Stimulated activated CD8-positive, alpha-beta memory T cell treated with anti-CD3 and anti-CD28 coated beads, Interleukin-15, amount 100 ng/mL, for 24 hours (primary cell): ENCODE measurements around the gene CALCOCO1.
"Not testable (repeated sequence)": the region's sequence is repeated elsewhere in the genome, so short reads cannot be mapped to it uniquely, and the experiment has no call there.

Source experiments
- DNase-seq: peaks from one replicate; pipeline ENCODE4 v3.0.0-alpha.2; 2020; ENCODE audit warnings: low read depth

Gene CALCOCO1, protein sequence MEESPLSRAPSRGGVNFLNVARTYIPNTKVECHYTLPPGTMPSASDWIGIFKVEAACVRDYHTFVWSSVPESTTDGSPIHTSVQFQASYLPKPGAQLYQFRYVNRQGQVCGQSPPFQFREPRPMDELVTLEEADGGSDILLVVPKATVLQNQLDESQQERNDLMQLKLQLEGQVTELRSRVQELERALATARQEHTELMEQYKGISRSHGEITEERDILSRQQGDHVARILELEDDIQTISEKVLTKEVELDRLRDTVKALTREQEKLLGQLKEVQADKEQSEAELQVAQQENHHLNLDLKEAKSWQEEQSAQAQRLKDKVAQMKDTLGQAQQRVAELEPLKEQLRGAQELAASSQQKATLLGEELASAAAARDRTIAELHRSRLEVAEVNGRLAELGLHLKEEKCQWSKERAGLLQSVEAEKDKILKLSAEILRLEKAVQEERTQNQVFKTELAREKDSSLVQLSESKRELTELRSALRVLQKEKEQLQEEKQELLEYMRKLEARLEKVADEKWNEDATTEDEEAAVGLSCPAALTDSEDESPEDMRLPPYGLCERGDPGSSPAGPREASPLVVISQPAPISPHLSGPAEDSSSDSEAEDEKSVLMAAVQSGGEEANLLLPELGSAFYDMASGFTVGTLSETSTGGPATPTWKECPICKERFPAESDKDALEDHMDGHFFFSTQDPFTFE

DNA sequence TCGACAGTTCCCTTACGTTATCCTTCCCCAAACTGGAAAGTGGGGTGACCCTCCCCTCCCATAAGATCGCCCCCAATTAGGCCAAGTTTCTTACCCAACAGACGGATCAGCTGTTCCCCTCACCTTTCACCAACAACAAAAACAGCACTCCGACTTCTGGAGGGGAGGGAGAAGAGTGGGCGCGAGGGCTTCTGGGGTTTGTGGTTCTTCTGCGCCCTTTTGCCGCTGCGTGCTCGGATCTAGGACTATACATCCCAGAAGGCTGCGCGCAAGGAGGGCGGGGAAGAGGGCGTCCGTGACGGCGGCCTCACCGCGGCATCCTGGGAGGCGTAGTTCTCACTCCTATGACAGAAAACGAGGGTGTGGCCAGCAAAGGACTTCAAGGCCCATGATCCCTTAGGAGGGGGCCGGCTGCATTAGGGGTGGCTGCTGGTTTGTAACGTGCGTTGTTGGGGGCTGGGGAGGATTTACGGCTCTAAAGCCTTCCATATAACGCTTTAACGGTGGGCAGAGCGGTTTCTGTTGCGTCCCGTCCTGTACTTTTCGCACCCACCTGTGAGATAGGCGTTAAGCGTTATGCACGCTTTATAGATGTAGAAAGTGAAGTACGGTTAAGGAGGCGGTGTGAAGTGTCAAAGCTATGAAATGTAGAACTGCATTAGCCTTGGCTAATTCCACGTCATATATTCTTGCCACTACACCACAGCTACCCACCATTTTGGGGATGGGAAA is at the start of gene CALCOCO1:
Gene CALCOCO1, minus strand, starts transcription at position 143 of the 732 bp plus-strand sequence. CDS start 2,210 bp downstream, outside the sequence.
- DNase-seq, result peak; percentile 77

DNA sequence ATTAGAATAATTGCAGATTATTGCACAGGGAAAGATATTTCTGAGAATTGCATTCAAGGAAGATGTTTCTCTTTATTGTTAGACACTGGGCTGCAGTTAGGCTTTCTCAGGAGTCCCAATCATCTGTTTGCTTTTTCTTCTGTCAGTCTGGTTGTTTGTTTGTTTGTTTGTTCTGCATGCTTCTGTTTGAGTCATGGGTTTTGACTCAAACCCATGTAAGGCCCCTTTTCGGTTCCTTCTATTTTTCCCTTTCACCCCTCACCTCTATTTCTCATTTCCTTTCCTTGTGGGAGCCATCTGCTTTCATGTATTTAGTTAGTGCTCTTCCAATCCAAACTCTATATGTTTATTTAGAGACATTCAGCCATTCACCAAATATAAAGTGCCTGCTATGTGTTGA is 49.6 kb upstream of the CALCOCO1 start:
- no peak for DNase-seq

DNA sequence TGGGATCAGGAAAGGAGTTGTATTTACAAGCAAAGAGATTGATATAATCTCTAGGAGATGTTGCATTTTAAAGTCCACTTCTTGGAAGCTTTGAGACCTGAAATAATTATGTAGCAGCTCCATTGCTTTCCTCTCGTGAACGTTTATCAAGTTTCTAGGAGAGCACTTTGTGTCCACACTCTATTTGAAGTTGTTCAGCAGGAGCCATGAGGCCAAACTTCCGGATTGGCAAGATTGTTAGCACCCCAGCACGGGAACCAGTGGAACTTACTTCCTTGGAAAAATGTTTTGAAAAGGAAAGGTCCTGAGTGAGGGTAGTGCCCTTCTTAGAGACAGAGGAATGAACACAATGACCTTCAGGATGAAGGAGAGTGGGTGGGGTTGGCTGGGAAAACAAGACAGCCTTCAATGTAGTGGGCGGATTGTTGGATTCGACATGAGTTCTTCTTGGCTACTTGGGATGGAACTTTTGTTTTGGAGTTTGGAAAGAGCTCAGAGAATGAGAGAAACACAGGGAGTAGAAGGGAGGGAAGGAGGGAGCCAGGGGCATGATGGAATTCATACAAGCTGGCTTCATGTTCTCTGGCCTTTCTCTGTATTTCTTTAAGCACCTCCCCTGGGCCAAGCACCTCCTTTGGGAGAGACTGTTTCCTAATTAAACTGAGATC is 48.4 kb upstream of the CALCOCO1 start:
- no peak for DNase-seq

DNA sequence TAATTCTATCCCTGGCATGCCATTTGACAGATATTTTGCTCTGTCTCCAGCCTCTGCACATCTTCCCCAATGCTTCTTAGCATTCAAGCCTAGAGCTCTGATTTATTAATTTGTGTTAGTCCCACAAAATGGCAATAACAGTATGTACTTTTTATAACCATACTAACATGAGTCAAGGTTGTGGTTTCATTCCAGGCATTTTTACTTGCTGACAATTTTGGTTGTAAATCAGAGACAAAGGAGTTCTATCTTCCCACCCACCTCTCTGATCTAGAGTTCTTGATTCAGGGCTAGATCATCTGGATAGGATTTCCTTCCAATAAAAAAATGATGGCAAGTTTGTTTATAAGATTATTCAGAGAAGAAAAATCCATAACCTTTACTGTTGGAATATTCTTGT is 43.0 kb upstream of the CALCOCO1 start:
- DNase-seq, result no peak

DNA sequence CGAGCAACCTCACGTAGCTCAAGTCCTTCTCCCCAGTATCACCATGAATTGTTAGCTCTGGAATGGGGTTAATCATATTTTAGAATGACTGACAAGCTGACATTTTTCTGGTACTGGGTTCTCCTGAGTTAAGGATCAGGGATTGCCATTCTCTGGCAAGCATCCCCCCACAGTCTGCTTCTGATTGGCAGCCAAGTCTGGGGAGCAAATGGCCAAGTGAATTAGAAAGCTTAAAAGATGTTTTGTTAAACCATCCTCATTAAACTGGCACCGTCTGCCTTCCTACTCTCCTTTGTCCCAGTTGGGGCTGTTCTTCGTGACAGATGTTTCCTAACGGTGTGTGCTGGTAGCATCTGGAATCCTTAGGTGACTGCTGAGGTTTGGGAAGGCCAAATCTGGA is 41.7 kb upstream of the CALCOCO1 start:
- DNase-seq, result no peak

DNA sequence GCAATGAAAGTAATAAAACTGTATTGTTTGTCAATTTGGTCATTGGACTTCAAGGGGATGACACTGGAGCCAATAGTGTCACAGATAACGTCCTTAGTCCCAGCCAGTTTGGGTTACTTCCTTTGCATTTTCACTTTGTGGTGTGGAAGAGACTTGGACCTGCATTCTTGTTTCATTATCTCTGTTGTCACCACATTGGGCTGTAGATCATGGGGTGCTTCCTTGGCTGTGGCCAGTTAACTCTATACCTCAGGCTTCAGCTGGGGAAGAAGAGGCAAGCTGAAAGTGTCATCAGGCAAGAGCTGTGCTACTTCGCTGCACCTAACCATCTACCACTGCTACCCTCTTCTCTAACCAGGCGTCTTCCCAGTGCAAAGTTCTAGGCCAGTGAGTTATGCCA is 39.6 kb upstream of the CALCOCO1 start:
- no peak for DNase-seq

DNA sequence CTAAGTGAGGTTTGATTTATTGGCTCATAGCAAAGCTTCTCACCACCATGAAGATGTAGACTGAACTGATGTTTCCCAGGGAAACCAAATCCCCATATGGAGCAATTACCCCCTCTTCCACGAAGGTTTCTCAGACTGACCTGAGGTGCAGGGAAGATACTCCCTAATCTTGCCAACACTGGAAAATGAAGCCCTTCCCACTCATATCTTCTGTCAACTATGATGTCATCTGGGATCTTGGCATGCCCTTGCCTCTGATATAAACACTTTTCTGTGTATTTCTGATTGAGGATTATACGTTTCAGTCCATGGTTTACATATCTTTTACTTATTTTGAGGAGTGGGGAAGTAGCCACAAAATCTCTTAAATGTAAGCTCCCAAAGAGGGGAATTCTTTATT is 38.6 kb upstream of the CALCOCO1 start:
- no peak for DNase-seq

DNA sequence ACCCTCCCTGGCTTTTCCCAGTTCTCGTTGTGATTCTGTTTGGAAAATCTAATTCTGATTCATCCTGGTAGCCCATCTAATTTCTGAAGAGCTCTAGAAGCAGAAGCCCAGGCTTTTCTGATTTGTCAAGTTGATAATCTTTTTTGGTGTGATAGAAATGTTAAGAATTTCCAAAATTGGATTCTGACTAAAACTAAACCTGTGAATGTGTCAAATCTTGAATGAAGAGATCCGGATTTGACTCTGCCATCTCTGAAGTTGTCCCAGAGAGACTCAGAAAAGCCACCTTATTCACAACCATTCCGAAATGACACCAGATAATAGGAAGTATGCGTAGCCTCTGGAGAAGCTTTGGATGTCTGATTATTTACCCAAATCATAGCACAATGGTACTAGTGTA is 37.4 kb upstream of the CALCOCO1 start:
- DNase-seq, result no peak

DNA sequence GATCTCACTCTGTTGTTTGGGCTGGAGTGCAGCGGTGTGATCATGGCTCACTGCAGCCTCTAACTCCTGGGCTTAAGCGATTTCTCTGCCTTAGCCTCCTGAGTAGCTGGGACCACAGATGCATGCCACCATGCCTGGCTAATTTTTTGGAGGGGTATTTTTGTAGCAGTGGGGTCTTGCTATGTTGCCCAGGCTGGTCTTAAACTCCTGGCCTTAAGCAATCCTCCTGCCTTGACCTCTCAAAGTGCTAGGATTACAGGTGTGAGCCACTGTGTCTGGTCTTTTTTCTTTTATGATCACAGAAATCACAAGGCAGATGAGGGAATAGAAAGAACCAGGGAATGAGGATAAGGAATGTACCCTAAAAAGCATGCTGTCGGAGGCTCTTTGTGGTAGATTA is 35.5 kb upstream of the CALCOCO1 start:
- not testable (repeated sequence) for DNase-seq

DNA sequence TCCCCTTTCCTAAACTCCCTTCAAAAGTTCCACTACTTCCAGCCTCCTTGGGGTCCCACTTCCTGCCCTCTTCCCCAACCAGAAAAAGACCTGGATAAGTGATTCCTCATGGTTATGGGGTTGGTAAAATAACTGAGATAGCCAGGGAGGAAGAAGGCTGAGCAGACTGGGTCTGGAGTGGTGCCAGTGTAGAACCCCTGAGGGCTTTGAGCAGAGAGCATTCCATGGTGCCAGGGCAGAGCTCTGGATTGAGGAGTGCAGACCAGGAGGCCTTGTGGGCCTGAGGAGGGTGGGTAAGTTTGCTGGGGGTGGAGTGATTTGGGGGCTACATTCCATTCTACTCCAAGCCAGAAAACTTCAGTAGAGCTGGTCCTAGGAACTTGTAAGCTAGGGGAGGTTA is 34.1 kb upstream of the CALCOCO1 start:
- no peak for DNase-seq

DNA sequence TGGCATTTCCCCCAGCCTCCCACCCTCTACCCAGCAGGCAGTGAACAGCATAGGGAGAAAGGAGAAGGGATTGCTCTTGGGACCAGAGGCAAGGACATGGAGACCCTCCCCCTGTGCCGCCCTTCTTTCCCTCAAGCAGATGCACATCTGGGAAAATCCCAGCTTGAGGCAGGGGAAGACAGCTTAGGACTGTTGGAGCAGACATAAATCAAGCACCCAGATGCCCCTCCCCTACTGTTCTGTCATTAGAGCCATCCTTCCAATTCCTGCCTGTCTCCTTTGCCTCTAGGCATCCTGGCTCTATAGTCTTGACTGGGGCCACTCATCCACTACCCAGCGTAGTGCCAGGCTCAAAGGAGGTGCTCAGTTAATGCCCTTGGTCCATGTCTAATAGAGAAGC is 32.0 kb upstream of the CALCOCO1 start:
- no peak for DNase-seq

DNA sequence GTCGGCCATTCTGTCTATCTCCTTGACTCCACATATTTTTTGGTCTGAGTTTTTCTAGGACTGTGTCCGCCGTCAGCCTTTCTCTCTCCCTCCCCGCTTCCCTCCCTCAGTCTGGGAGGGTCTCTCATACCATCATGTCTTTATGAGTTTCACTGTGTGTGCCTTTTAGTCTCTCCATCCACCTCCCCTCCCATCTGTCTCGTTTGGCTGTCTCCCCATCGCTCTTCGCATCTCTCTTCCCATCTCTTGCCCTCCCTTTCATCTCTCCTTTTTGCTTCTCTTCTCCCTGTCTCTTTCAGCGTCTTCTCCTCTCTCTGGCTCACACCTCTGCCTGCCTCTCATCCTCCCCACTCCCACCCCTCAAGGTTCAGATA is 31.5 kb upstream of the CALCOCO1 start:
- DNase-seq, result no peak

DNA sequence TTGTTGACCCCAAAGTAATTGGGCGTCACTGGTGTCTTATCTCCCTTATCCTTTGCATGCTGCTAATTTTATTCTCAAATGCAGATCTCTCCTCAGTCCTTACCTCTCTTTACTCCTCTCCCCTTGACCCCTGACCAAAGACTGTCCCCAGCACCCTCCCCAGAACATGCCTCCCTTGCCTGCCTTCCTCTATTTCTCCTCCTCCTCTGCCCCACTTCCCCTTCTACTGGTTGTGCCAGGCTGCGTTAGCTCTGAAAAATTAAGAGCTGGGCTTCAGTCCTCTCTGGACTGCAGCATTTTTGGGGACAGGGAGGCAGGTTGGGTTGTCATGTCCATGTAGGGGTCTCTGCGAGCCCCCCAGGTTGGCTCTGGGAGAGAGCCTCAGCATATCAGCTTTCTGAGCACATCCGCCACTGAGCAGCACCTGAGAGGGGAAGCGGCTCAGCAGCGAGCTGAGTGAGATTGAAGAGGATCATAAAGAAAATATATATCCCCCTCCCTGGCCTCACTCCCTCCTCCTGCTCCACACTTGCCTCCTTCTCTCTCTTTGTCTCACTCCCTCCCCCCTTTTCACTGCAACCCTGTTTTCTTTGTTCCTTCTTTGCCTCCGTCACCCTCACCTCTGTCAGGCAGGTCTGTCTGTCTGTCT is 31.0 kb upstream of the CALCOCO1 start:
- DNase-seq, result no peak

DNA sequence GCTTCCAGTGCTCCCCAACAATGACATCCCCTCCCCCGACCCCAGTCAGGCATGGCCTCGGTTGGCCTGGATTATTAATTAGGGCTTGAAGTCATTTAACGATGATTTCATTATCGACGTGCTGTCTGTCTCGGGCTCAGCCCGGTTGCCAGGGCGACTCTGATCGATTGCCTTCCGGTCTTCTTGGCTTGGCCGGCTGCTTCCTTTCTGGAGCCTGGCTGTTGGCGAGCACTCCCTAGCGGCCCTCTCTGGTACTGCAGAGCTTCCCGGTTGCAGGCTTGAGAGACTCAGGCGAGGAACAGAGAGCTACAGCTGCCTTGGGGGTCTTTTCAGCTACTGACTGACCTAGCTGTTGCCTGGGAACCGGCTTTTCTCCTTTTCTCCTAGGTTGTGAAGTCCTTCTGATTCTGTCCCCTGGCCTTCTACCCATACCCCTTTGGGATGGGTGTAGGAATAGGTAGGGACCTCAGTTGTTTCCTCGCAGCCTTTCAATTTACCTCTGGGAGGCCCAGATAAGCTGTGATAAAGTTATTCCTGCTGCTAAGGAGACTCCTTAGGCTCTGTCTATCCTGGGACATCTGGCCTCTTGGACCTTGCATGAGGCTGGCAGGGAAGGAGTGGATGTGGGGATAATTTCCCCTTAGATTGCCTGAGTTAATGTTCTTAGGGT is 30.0 kb upstream of the CALCOCO1 start:
- peak; percentile 74 for DNase-seq

DNA sequence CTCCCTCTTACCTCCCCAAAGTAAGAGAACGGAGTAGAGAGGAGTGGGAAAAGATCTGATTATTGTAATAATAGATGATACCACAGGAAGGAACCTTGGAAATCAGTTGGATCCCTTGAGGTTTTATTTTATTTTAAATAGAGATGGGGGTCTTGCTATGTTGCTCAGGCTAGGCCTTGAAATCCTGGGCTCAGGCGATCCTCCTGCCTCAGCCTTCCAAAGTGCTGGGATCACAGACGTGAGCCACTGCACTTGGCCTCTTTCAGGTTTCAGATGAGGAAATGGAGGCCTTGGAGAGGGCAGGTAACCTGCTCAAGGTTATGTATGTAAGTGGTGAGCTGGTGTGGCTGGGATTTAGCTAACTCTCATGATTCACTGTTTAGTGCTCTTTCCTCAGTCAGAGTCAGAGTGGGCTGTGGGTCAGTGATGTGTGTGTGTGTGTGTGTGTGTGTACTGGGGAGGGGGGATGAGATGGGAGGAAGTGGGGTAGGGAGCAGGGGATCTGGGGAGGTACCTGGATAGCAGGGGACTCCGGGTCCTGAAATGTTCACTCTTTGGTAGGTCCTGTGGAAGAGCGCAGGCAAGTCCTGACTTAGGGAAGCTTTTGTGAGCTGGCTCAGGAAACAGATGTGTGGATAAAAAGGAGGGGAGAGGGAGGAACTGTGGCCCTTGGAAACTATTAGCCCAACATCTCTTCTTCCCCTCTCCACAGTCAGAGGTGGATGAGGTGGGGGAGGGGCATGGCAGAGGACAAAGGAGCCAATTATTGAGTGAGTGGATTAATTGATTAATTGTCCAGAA is 29.2 kb upstream of the CALCOCO1 start:
- DNase-seq, result no peak

DNA sequence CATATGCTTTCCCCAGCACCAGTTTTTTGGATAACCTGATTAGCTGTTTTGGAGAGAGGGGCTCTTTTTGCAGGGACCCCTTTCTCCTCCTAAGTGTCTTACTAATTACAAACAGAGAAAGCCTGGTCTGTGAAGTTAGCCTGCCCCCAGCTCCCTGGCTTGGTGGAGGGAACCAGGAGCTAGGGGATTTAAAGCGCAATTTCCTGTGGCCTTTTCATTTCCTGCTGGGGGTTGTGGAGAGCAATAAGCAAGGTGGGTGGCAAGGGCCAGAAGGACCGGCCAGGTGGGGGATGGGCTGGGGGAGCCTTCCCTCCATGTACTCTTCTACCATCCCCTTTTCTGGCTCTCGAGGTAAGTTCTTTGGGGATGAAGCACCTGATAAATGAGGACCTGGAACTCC is 28.6 kb upstream of the CALCOCO1 start:
- no peak for DNase-seq

DNA sequence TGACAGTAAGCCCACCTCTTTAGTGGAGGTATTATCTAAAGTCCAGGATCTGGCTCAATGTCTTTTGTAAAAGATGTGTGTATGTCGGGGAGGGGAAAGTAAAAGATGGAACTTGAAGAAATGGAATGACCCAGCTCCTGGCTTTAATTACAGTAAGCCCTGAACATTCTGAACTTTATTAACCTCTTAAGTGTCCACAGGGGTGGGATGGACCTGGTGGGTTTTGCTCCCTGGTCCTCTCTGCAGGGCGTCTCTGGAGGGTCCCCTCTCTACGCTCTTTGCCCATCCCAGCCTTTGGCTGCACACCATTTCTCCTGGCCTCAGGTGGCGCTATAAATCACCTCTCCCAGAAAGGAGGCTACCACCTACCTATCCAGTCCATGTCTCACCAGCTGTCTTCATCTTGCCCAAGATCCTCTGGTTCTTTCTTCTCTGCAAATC is 28.2 kb upstream of the CALCOCO1 start:
- DNase-seq, result no peak

DNA sequence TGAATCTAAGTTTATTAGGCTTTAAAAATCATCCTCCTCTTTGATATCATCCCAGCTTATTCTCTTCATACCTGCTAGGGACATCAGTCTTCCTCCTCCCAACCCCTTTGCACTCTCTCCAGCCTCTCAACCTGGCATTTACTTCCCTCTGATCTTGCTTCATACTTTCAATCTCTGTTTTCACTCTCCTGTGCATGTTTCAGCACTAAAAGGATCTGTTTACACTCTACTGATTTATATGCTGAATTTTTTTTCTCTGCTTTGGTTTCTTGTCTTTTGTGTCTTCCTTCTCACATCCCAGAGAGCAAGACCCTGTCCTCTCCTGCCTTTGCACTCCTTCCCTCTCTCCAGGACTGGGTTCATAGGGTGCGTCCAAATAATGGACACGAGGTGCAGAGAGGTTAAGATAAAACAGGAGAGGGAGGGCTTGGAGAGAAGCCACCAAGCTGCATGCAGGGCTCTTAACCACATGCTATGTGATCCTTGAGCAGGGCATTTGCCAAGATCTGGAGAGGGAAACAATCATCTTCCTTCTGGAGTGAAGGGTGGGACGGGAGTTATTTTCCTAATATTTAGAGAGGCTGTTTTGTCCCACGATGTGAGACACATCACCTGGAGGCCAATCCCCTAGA is 27.5 kb upstream of the CALCOCO1 start:
- DNase-seq, result no peak

DNA sequence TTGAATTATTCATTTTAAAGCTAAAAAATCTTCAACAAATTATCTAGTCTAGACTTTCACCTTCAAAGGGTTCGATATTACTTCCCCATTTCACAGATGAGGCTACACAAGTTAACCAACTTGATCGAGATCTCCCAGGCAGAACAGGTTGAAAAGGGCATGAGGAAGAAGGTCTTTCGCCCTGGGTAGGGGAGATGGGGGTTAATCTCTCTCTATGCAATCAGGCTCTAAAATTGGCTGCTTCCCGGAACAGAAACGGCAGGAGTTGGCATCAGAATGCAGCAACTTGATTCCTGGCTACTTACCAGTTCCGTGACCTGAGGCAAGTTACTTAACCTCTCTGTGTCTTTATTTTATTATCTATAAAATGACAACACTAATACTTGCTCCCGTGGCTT is 26.9 kb upstream of the CALCOCO1 start:
- no peak for DNase-seq

DNA sequence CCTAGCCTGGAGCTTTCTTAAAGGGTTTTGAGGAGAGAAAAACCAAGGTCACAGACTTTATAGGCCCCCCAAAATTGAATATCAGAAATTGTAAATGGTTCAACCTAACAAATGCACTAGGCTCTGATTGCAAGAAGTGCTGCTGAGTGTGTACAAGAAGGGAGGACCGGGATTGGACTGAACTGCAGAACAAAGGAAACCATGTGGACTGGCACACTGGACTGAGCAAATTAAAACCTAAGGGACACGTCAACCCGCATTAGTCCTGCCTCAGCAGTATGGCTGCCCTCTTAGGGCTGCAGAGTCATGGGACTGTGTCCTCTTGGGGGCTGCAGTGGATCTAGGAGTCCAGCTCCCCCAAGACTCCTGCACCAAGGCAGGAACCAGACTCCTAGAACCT is 25.4 kb upstream of the CALCOCO1 start:
- DNase-seq, result no peak
